Measurements from ENCODE around the gene ERG28. TPM values are rescaled to one million over a fixed set of nuclear protein-coding genes. Genes with fewer than 3 reads are reported as not detected.

ERG28 gene
- total and polyA plus RNA-seq, 5 experiments from 2014 or later = 11.7 to 34.2 (median 27.0) TPM

DNA sequence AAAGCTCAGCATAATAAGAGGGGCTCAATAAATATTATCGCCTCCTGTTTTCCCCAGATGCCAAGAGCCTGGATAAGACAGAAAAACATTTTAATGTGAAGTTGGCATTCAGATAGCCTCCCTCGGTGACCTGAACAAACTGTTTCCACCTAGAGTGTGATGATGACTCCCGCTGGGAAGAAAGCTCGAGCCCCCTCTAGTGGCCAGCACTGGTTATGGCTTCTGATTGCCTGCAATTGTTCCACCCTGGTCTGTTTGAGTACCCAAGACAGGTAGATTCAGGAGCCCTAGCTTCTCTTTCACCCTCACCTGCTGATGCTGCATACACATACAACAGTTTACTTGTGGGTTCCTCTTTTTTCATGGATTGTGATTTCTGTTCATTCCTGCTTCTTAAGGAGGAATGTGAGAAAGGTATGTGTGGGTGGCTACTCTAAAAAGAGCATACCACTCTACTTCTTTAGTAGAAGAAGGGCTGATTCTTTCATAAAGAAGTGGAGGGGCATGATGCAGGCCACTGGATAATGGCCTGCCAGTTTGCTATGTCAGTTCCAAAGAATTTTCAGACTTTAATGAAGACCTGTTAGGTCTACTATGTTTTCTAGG lies 6.4 kb downstream of the ERG28 start:
- DNase-seq (peak; percentile 58 to 84 (median 74)), ATAC-seq (peak; percentile 93 to 96)
- Mint-ChIP-seq H3K9me3 (no peaks in the 10 kb centered on the region), H3K27ac (peak overlapping the region in 2 of 10 donors; percentile 49 to 50), H3K4me3 (no peak overlapping the region), H3K27me3 (no peaks in the 10 kb centered on the region), H3K4me1 (peaks cover 0 to 13% (median 5%) of the 10 kb centered on the region in 4 donors), H3K36me3 (peaks cover 11 to 72% (median 19%) of the 10 kb centered on the region in 3 donors)
- POLR2A ChIA-PET = interaction anchor here (2.5 kb wide), 1 partner anchor 77 kb away, joined by 17 read pairs; the partner anchor contains the start of gene FLVCR2

DNA sequence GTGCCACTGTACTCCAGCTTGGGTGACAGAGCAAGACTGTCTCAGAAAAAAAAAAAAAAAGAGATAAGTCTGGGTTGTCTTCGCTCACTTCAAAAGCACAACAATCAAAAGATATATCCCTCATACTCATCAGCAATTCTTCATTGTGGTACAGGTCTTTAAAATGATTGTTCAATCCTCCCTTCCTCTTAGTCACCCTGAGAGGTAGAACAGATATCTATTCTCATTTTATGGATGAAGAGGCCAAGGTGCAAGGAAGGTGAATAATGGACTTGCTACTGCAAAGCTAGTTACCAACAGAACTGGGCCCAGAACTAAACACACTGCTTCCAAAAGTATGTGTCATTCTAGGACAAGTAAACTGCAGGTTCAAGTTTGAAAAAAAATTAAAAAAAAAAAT lies 7.1 kb downstream of the ERG28 start:
- H3K4me3 Mint-ChIP-seq = no peak overlapping the region
- POLR2A ChIA-PET = interaction anchor here (0.8 to 2.5 kb wide), 2 partner anchors 76 kb away, joined by 4 to 17 read pairs; partner anchors contain the start of gene FLVCR2
- peaks cover 11 to 79% (median 21%) of the 10 kb centered on the region in 3 donors for H3K36me3 Mint-ChIP-seq
- ATAC-seq (no peak), DNase-seq (no peak)
- H3K4me1 Mint-ChIP-seq = peaks cover 0 to 8% (median 4%) of the 10 kb centered on the region in 4 donors
- H3K27me3 Mint-ChIP-seq = no peaks in the 10 kb centered on the region
- H3K9me3 Mint-ChIP-seq = no peaks in the 10 kb centered on the region
- no peak overlapping the region for H3K27ac Mint-ChIP-seq

DNA sequence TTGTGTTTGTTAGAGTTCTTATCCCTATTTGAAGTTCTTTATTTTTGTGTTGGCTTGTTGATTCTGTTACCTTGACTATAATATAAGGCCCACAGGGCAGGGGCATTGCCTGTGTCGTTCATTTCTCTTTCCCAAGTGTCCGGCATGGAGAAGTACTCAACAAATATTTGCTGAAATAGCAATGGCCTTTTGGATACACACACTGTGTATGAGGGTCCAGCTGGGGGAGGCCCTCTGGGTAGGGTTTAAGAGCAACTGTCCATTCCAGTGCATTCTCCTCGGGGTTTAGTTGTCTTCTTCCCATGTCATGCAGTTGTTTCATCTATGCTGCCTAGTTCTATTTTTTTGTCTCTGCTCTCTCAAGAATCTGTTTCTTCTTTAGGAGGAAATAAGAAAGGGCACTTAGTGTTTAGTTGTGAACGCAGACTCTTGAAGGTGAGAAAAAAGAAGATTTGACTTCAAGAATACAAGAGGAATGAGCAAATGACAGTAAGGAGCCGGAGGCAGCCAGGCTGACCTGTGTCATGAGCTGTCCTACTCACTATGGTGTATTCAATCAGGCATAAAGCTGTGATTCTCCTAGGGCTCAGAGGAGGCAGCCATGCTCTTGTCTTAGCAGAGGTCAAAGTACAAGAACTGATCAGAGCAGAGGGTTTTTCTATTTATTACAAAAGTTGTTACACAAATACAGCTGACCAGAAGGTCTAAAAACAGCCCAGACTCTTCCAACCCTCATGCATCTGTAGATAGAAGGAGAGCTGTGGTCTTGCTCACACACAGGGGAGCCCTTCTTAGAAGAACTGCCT lies 10.2 kb downstream of the ERG28 start:
- POLR2A ChIA-PET = no interaction called here
- Mint-ChIP-seq H3K4me3 (no peak overlapping the region), H3K36me3 (peaks cover 11 to 73% (median 23%) of the 10 kb centered on the region in 3 donors)

DNA sequence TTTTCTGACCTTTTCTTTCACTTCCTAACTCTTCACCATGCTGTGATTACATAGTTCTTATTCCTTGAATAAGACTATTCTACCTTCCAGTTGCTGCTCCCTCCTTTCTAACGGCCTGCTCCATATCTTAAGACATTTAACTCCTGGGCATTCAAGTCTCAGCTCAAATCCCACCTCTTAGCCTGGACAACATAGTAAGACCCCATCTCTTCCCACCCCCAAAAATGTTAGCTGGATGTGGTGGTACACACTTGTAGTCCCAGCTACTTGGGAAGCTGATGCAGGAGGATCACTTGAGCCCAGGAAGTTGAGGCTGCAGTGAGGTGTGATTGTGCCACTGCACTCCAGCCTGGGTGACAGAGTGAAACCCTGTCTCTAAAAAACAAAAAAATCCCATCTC lies 10.9 kb downstream of the ERG28 start:
- ATAC-seq = no peak
- POLR2A ChIA-PET = no interaction called here
- Mint-ChIP-seq H3K27ac (peak overlapping the region in 2 of 10 donors; percentile 20 to 60), H3K36me3 (peaks cover 11 to 66% (median 23%) of the 10 kb centered on the region in 3 donors), H3K4me3 (no peak overlapping the region), H3K9me3 (no peaks in the 10 kb centered on the region), H3K27me3 (no peaks in the 10 kb centered on the region), H3K4me1 (peaks cover 0 to 4% (median 1%) of the 10 kb centered on the region in 4 donors)
- no peak for DNase-seq

More for the DNA sequence above, 10.2 kb downstream of the ERG28 start:
- H3K27me3 Mint-ChIP-seq = no peaks in the 10 kb centered on the region
- ATAC-seq (no peak), DNase-seq (no peak)
- no peaks in the 10 kb centered on the region for H3K9me3 Mint-ChIP-seq
- H3K4me1 Mint-ChIP-seq = peaks cover 0 to 4% (median 1%) of the 10 kb centered on the region in 4 donors
- H3K27ac Mint-ChIP-seq = peak overlapping the region in 2 of 10 donors; percentile 60 to 71

DNA sequence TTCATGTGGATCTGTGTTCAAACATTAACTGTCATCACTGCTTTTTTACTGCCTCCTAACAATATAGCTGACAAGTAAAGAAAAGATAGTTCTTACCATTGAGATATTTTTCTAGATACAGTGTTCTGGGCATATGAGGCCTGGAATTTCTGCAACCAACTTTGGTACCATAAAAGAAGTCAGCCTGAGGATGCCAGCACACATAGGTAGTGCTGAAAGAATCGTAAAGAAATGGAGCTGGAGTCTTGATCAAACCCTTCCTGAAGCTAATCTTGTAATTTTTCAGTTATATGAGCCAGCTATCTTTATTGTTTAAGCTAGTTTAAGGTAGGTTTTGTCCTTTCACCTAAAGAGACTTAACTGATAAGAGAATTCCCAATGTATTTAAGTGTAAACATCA lies 11.3 kb downstream of the ERG28 start:
- Mint-ChIP-seq H3K27me3 (no peaks in the 10 kb centered on the region), H3K9me3 (no peaks in the 10 kb centered on the region), H3K4me3 (no peak overlapping the region), H3K4me1 (peaks cover 0 to 4% (median 1%) of the 10 kb centered on the region in 4 donors), H3K27ac (peak overlapping the region in 1 of 10 donors; percentile 29), H3K36me3 (peaks cover 11 to 62% (median 23%) of the 10 kb centered on the region in 3 donors)
- ATAC-seq = no peak
- POLR2A ChIA-PET = no interaction called here
- no peak for DNase-seq

DNA sequence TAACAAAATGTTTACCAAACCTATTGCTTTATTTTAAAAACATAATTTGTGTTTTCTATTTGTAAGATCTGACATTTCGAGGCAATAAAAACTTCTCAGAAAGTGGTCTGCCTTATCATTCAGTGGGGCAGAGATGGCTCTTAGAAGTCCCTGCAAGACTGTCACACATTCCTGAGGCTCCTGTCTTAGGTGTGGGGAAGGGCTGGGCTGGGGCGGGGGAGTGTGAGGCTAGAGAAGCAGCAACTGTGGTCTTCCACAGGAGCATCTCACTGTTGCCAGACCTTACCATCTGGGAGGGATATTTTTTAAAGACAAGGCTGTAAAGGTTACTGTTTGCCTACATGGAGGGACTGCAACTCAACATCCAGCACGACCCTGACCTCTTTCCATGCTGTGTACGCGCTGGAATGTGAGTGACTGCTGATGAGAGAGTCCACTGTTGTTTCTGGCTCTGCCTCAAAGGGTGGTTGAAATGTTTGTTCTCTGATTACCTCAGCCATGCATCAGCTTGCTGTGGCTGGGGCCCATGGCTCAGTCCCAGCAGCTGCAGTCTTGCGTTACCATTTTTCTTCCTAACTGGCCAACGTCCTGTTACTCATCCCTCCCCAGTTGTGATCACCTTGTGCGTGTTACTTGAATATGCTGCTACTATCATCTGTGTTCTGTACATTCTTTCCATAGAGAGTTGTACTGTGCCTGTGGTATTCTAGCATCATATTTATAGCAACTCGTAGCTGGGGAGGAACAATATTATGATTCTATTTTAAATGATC lies 12.4 kb downstream of the ERG28 start:
- DNase-seq (no peak), ATAC-seq (no peak)
- Mint-ChIP-seq H3K27me3 (no peaks in the 10 kb centered on the region), H3K4me1 (no peaks in the 10 kb centered on the region), H3K27ac (peak overlapping the region in 2 of 10 donors; percentile 25 to 79), H3K4me3 (no peak overlapping the region), H3K9me3 (no peaks in the 10 kb centered on the region), H3K36me3 (peaks cover 11 to 53% (median 23%) of the 10 kb centered on the region in 3 donors)
- POLR2A ChIA-PET = no interaction called here

DNA sequence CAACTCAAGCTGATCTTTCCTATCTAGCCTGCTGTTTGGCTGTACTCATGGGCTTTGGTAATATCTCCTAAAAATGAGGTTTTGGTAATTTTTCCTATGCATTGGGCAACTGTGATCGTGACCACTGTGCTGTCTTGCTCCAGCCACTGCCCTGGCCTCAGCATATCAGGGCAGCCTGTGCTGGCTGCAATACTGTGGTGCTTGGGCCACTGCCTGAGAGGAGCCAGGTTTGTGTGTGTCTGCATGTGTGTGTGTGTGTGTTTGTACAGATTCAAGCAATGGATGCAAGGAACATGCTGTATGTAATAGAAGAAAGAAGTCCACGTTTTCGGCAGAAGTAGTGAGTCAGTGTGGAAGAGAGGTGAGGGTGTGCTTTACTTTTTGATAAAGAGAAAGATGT lies 13.0 kb downstream of the ERG28 start:
- no peak overlapping the region for H3K4me3 Mint-ChIP-seq
- DNase-seq (no peak), ATAC-seq (no peak)
- H3K4me1 Mint-ChIP-seq = no peaks in the 10 kb centered on the region
- H3K27ac Mint-ChIP-seq = peak overlapping the region in 4 of 10 donors; percentile 8 to 25 (median 18)
- no peaks in the 10 kb centered on the region for H3K9me3 Mint-ChIP-seq
- POLR2A ChIA-PET = no interaction called here
- no peaks in the 10 kb centered on the region for H3K27me3 Mint-ChIP-seq
- peaks cover 11 to 47% (median 23%) of the 10 kb centered on the region in 3 donors for H3K36me3 Mint-ChIP-seq

DNA sequence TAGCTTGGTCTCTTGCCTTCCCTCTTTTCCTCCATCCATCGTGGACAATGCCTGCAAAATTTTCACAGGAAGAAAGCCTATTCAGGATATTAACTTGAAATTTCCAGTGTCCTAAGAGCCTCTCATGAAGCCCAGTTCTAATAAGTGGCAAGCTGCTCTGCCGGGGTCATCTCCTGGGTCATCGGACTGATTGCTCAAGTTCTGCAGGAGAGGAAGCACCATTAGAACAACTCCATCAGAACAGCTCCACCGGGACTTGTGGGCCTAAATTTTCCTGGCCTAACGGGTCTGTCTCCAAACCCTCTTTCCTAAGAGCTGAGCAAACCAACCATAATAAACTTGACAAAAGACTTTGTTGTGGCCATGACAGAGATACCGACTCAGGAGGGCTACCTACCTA lies 13.9 kb downstream of the ERG28 start:
- Mint-ChIP-seq H3K4me1 (no peaks in the 10 kb centered on the region), H3K27me3 (no peaks in the 10 kb centered on the region), H3K36me3 (peaks cover 11 to 40% (median 22%) of the 10 kb centered on the region in 3 donors), H3K4me3 (no peak overlapping the region), H3K9me3 (no peaks in the 10 kb centered on the region), H3K27ac (peak overlapping the region in 2 of 10 donors; percentile 48 to 51)
- POLR2A ChIA-PET = no interaction called here
- ATAC-seq (no peak), DNase-seq (no peak)

DNA sequence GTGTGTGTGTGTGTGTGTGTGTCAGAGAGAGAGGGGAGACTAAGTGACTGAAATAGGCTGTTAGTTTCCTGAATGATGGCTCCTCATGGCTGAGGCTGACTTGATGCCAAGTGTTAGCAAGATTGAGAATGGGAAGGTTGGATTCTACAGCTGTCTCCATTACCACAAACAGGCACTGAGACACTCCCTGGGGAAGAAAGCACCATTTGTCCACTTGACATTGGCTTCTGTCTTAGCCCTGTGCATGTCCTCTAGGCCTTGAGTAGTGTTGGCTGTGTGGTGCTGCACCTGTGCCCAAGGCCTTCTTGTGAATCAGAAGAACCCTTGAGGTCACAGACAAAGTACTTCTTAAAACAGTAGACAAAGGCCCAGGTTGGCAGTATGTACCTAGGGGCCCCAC lies 15.6 kb downstream of the ERG28 start:
- Mint-ChIP-seq H3K9me3 (no peaks in the 10 kb centered on the region), H3K27me3 (no peaks in the 10 kb centered on the region), H3K4me1 (no peaks in the 10 kb centered on the region), H3K36me3 (peaks cover 2 to 25% (median 14%) of the 10 kb centered on the region in 3 donors), H3K27ac (peak overlapping the region in 1 of 10 donors; percentile 34), H3K4me3 (no peak overlapping the region)
- ATAC-seq = no peak
- POLR2A ChIA-PET = no interaction called here
- DNase-seq = no peak

DNA sequence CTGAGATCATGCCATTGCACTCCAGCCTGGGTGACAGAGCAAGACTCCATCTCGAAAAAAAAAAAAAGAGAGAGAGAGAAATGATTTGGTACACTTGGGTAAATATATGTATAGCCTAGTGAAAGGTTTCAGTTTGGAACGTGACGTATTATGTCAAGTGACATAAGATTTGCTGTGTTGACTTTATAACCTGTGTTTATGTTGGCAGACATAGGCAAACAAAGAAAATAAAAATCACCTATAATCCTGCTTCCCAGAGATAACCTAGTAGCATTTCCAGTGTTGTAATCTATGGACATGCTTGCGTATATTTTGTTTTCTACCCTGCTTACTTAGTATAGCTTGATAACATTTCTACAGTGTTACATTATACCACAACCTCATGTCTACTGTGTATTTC lies 16.7 kb downstream of the ERG28 start:
- POLR2A ChIA-PET = no interaction called here
- no peak overlapping the region for H3K27ac Mint-ChIP-seq
- no peaks in the 10 kb centered on the region for H3K27me3 Mint-ChIP-seq
- H3K4me1 Mint-ChIP-seq = no peaks in the 10 kb centered on the region
- DNase-seq = no peak
- no peaks in the 10 kb centered on the region for H3K9me3 Mint-ChIP-seq
- ATAC-seq = no peak
- peaks cover 0 to 14% (median 4%) of the 10 kb centered on the region in 3 donors for H3K36me3 Mint-ChIP-seq
- H3K4me3 Mint-ChIP-seq = no peak overlapping the region

DNA sequence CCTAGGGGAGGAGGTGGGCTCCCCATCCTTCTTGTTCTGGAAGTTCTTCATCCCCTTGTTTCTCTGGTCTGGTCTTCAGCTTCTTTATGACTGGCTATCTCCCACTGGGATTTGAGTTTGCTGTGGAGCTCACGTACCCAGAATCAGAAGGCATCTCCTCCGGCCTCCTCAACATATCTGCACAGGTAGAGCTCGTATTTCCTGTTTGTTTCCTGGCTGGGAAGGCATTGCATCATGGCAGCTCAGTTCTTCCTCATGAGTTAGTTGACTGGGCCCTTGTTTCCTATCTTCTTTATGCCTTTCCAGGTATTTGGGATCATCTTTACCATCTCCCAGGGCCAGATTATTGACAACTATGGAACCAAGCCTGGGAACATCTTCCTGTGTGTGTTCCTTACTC lies 19.8 kb downstream of the ERG28 start:
- POLR2A ChIA-PET = no interaction called here
- no peaks in the 10 kb centered on the region for H3K9me3 Mint-ChIP-seq

DNA sequence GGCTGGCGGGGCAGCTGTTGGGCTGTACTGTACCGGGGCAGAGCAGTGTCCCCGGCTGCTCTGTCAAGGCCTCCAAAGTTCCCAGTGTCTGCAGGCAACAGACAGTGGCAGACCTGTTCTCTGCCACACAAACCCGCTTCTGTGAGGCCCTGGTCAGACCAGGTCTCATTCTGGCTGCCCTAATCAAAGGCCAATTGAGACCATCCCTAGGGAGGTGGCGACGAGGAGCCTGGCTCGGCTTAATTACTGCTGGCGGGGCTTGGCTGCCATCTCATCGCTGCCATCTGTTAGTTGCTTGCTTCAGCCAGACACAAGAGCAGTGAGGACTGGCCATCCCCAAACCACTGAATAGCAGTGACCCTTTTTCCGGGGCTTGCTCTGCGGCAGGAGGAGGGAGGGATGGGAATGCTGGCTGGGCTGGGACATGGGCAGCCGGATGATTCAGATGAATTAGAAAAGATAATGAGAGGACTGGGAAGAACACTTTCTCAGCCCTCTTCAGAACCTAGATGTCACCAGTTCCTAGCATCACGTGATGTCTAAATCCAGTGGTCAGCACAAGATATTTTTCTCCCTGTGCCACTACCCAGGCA lies 24.5 kb downstream of the ERG28 start:
- Mint-ChIP-seq H3K4me3 (no peak overlapping the region), H3K27me3 (no peaks in the 10 kb centered on the region), H3K36me3 (peaks cover 0 to 2% (median 1%) of the 10 kb centered on the region in 3 donors), H3K9me3 (no peaks in the 10 kb centered on the region), H3K4me1 (no peaks in the 10 kb centered on the region), H3K27ac (no peak overlapping the region)
- ATAC-seq (no peak), DNase-seq (no peak)
- POLR2A ChIA-PET = no interaction called here

More for the DNA sequence above, 19.8 kb downstream of the ERG28 start:
- no peaks in the 10 kb centered on the region for H3K27me3 Mint-ChIP-seq
- no peak overlapping the region for H3K27ac Mint-ChIP-seq
- peaks cover 0 to 2% (median 1%) of the 10 kb centered on the region in 3 donors for H3K36me3 Mint-ChIP-seq
- no peak overlapping the region for H3K4me3 Mint-ChIP-seq
- no peak for ATAC-seq
- DNase-seq = no peak
- no peaks in the 10 kb centered on the region for H3K4me1 Mint-ChIP-seq

All from naive thymus-derived CD8-positive, alpha-beta T cell (primary cell).